ENCODE data around the gene RALGPS1. TPM values are rescaled to one million over a fixed set of nuclear protein-coding genes. Genes with fewer than 3 reads are reported as not detected.

RALGPS1 gene
- total and polyA plus RNA-seq, 2 experiments from 2014 or later = 13.1 to 22.1 TPM

GRCh38 chr9:127112056-127112455, 197.5 kb downstream of the RALGPS1 start:
- Histone ChIP-seq H3K4me3 (no peak overlapping the region), H4K20me1 (ENCODE audit: insufficient read depth, poor library complexity, severe bottlenecking) (no peaks in the 10 kb centered on the region), H3K9me3 (ENCODE audit: low read depth) (no peaks in the 10 kb centered on the region), H3K27me3 (no peaks in the 10 kb centered on the region), H3K9me2 (replicated peaks; ENCODE audit: insufficient read depth) (no peaks in the 10 kb centered on the region), H3K4me1 (ENCODE audit: insufficient read depth) (no peaks in the 10 kb centered on the region), H3K4me2 (no peak overlapping the region), H3K27ac (no peak overlapping the region), H3K36me3 (replicated peaks; ENCODE audit: insufficient read depth, low read depth) (no peaks in the 10 kb centered on the region), H3K79me2 (no peaks in the 10 kb centered on the region), H2AFZ (no peak overlapping the region)
- TF ChIP-seq EZH2 (IDR thresholded peaks at IDR 0.05; ENCODE audit: borderline replicate concordance) (no peak), EZH2phosphoT487 (IDR thresholded peaks at IDR 0.05; ENCODE audit: low read depth, severe bottlenecking, unreplicated experiment) (no peak), CTCF (IDR thresholded peaks at IDR 0.05; ENCODE audit: poor library complexity) (no peak)
- WGBS (ENCODE audit: low lambda C conversion rate, missing lambda C conversion rate) = 58% methylated on average over 7 of the region's 7 CpGs
- no peak for DNase-seq (ENCODE audit: low spot score)

- H2AFZ ChIP-seq = no peak overlapping the region
- H3K9me3 ChIP-seq (ENCODE audit: low read depth) = no peaks in the 10 kb centered on the region
- H3K4me1 ChIP-seq (ENCODE audit: insufficient read depth) = no peaks in the 10 kb centered on the region
- 92% methylated on average over 3 of the region's 3 CpGs for WGBS (ENCODE audit: low lambda C conversion rate, missing lambda C conversion rate)
- H3K27ac ChIP-seq = no peak overlapping the region
- H3K4me3 ChIP-seq = no peak overlapping the region
- H3K9me2 ChIP-seq (replicated peaks; ENCODE audit: insufficient read depth) = no peaks in the 10 kb centered on the region
- DNase-seq (ENCODE audit: low spot score) = no peak
- TF ChIP-seq EZH2 (IDR thresholded peaks at IDR 0.05; ENCODE audit: borderline replicate concordance) (no peak), EZH2phosphoT487 (IDR thresholded peaks at IDR 0.05; ENCODE audit: low read depth, severe bottlenecking, unreplicated experiment) (no peak), CTCF (IDR thresholded peaks at IDR 0.05; ENCODE audit: poor library complexity) (no peak)
- H4K20me1 ChIP-seq (ENCODE audit: insufficient read depth, poor library complexity, severe bottlenecking) = no peaks in the 10 kb centered on the region
- no peak overlapping the region for H3K4me2 ChIP-seq
- no peaks in the 10 kb centered on the region for H3K36me3 ChIP-seq (replicated peaks; ENCODE audit: insufficient read depth, low read depth)
- no peaks in the 10 kb centered on the region for H3K27me3 ChIP-seq
- H3K79me2 ChIP-seq = no peaks in the 10 kb centered on the region
These were observed 198.2 kb downstream of the RALGPS1 start for GRCh38 chr9:127112735-127113161.

- 78% methylated on average over 10 of the region's 10 CpGs for WGBS (ENCODE audit: low lambda C conversion rate, missing lambda C conversion rate)
- H3K27me3 ChIP-seq = no peaks in the 10 kb centered on the region
- no peak for DNase-seq (ENCODE audit: low spot score)
- H3K4me1 ChIP-seq (ENCODE audit: insufficient read depth) = no peaks in the 10 kb centered on the region
- H3K27ac ChIP-seq = no peak overlapping the region
- no peak overlapping the region for H3K4me3 ChIP-seq
- no peaks in the 10 kb centered on the region for H3K79me2 ChIP-seq
- no peaks in the 10 kb centered on the region for H3K9me3 ChIP-seq (ENCODE audit: low read depth)
- TF ChIP-seq EZH2phosphoT487 (IDR thresholded peaks at IDR 0.05; ENCODE audit: low read depth, severe bottlenecking, unreplicated experiment) (no peak), EZH2 (IDR thresholded peaks at IDR 0.05; ENCODE audit: borderline replicate concordance) (no peak), CTCF (IDR thresholded peaks at IDR 0.05; ENCODE audit: poor library complexity) (no peak)
- H2AFZ ChIP-seq = no peak overlapping the region
- no peak overlapping the region for H3K4me2 ChIP-seq
- no peaks in the 10 kb centered on the region for H4K20me1 ChIP-seq (ENCODE audit: insufficient read depth, poor library complexity, severe bottlenecking)
- no peaks in the 10 kb centered on the region for H3K9me2 ChIP-seq (replicated peaks; ENCODE audit: insufficient read depth)
- H3K36me3 ChIP-seq (replicated peaks; ENCODE audit: insufficient read depth, low read depth) = no peaks in the 10 kb centered on the region
These were observed 198.8 kb downstream of the RALGPS1 start for GRCh38 chr9:127113191-127113972.
